Stomach (tissue), 9 donors: Measurements from ENCODE around the gene PRDX6. TPM values are rescaled to one million over a fixed set of nuclear protein-coding genes. Genes with fewer than 3 reads are reported as not detected.
"Not testable (repeated sequence)": the region's sequence is repeated elsewhere in the genome, so short reads cannot be mapped to it uniquely, and the experiment has no call there.

Experiments used
- DNase-seq, 2 donors: peaks; one replicate each; pipeline versions ENCODE4 v3.0.0 to v3.0.0-alpha.2; 2013 to 2019
- H3K27ac ChIP-seq, 5 donors: fragments of 200-600 bp in 4 of 5; sonication (generic) in 4 of 5; one replicate each; pipeline ENCODE4 v1.5.1; 2013 to 2019; ENCODE audit warnings: mild to moderate bottlenecking in 1 of 5, moderate library complexity in 1 of 5
- H3K27me3 ChIP-seq, 3 donors: fragments of 200-600 bp; sonication (generic); one replicate each; pipeline ENCODE4 v1.5.1; 2017 to 2019; ENCODE audit warnings: mixed run types in 1 of 3
- H3K36me3 ChIP-seq, 4 donors: fragments of 200-600 bp; sonication (generic); 1 replicate in 3 of 4; 2 replicates in 1 of 4; pipeline ENCODE4 v1.5.1; 2016 to 2019
- H3K4me1 ChIP-seq, 4 donors: fragments of 200-600 bp; sonication (generic); one replicate each; pipeline ENCODE4 v1.5.1; 2016 to 2019
- H3K4me3 ChIP-seq, 4 donors: fragments of 200-600 bp; sonication (generic) in 3 of 4; one replicate each; pipeline ENCODE4 v1.5.1; 2016 to 2019; ENCODE audit warnings: mild to moderate bottlenecking in 1 of 4
- H3K9me3 ChIP-seq, 4 donors: fragments of 200-600 bp; sonication (generic); one replicate each; pipeline ENCODE4 v1.5.1; 2016 to 2019
- CTCF ChIP-seq, 7 experiments: fragments of 450-650 bp in 4 of 7; fragments of 200-600 bp in 3 of 7; sonication (generic) in 3 of 7; IDR thresholded peaks; one replicate each; pipeline ENCODE4 v1.5.1; 2016 to 2019; ENCODE audit warnings: antibody characterized with exemption in 7 of 7, control low read depth in 2 of 7, mild to moderate bottlenecking in 1 of 7
- EP300 ChIP-seq: sonication (generic); formaldehyde crosslinking; IDR thresholded peaks from one replicate; pipeline ENCODE4 v1.6.1; 2017; ENCODE audit warnings: antibody characterized with exemption
- POLR2A ChIP-seq, 4 donors: fragments of 450-650 bp; IDR thresholded peaks; one replicate each; pipeline ENCODE4 v1.6.1; 2016; ENCODE audit warnings: antibody characterized with exemption in 4 of 4, control low read depth in 2 of 4, mild to moderate bottlenecking in 1 of 4, moderate library complexity in 1 of 4
- POLR2AphosphoS5 ChIP-seq, 3 donors: sonication (generic); formaldehyde crosslinking; IDR thresholded peaks; one replicate each; pipeline ENCODE4 v1.6.1; 2016; ENCODE audit warnings: antibody characterized with exemption in 3 of 3
- WGBS, 5 donors: extraction: QIAGEN DNeasy Blood & Tissue Kit in 3 of 5; methylation state at CpG; one replicate each; pipeline versions ENCODE4 v1.1.5 to v1.1.7; 2013 to 2018; 5-methylcytosine and 5-hydroxymethylcytosine counted together
- intact Hi-C: fragments of 100-400 bp; cut with DNase I; formaldehyde crosslinking; loops from one replicate; pipeline ENCODE4 v1.15.1; 2023; ENCODE audit warnings: low total_unique reads
- polyA plus RNA-seq, 3 donors: library from polyadenylated mRNA; stranded (reverse); fragments of 200-250 nt; gene quantifications; one replicate each; pipeline ENCODE4 v1.2.3, GENCODE V29; 2013
- total RNA-seq, 5 donors: library from RNA; depleted of rRNA; stranded (reverse); fragments of >200 nt; gene quantifications; one replicate each; pipeline versions ENCODE4 v1.1.0 to v1.2.3, GENCODE V29; 2014 to 2016
- donor health status: healthy with polysubstance abuse.
- donor health status: Bipolar disorder and iron deficiency.
- donor health status: healthy.

PRDX6 gene
- total and polyA plus RNA-seq, 8 donors = 81.1 to 385 (median 172) TPM

- no peak for TF ChIP-seq POLR2AphosphoS5 (IDR thresholded peaks at IDR 0.05)
- TF ChIP-seq POLR2A (IDR thresholded peaks at IDR 0.05) = no peak
- TF ChIP-seq CTCF (IDR thresholded peaks at IDR 0.05) = no peak
- no peak for TF ChIP-seq EP300
- DNase-seq = no peak
- intact Hi-C loops = no loop called here
- peaks cover 24 to 52% (median 39%) of the 10 kb centered on the region in 4 donors for H3K36me3 ChIP-seq
- 95 to 100% (median 97%) methylated on average over 2 of the region's 2 CpGs for WGBS, 5 donors
- H3K27me3 ChIP-seq = no peaks in the 10 kb centered on the region
- H3K4me1 ChIP-seq = no peaks in the 10 kb centered on the region
- no peak overlapping the region for H3K4me3 ChIP-seq
- no peaks in the 10 kb centered on the region for H3K9me3 ChIP-seq
- H3K27ac ChIP-seq = no peak overlapping the region
Measured at GRCh38 chr1:173491508-173491907, 14.4 kb downstream of the PRDX6 start.

- H3K27me3 ChIP-seq, H3K4me1 ChIP-seq, H3K9me3 ChIP-seq, H3K4me3 ChIP-seq, H3K27ac ChIP-seq, DNase-seq, intact Hi-C loops: not testable (repeated sequence)
- WGBS, 5 donors = 91 to 94% (median 93%) methylated on average over 8 of the region's 8 CpGs
- H3K36me3 ChIP-seq = peaks cover 8 to 35% (median 22%) of the 10 kb centered on the region in 4 donors
Measured at GRCh38 chr1:173493125-173493524, 16.0 kb downstream of the PRDX6 start.

GRCh38 chr1:173495609-173496267 is 18.6 kb downstream of the PRDX6 start:
- intact Hi-C loops = no loop called here
- H3K9me3 ChIP-seq = no peaks in the 10 kb centered on the region
- DNase-seq = no peak
- TF ChIP-seq CTCF (IDR thresholded peaks at IDR 0.05) (no peak), EP300 (no peak), POLR2A (IDR thresholded peaks at IDR 0.05) (no peak), POLR2AphosphoS5 (IDR thresholded peaks at IDR 0.05) (no peak)
- H3K4me1 ChIP-seq = no peaks in the 10 kb centered on the region
- H3K27me3 ChIP-seq = no peaks in the 10 kb centered on the region
- H3K36me3 ChIP-seq = peaks cover 0 to 15% (median 0%) of the 10 kb centered on the region in 4 donors
- no peak overlapping the region for H3K4me3 ChIP-seq
- no peak overlapping the region for H3K27ac ChIP-seq
- 72 to 91% (median 89%) methylated on average over 8 of the region's 8 CpGs for WGBS, 5 donors

GRCh38 chr1:173496757-173497320 is 19.7 kb downstream of the PRDX6 start:
- Histone ChIP-seq H3K27ac (no peak overlapping the region), H3K4me1 (no peaks in the 10 kb centered on the region), H3K36me3 (peaks cover 0 to 9% (median 0%) of the 10 kb centered on the region in 4 donors), H3K4me3 (no peak overlapping the region), H3K27me3 (no peaks in the 10 kb centered on the region), H3K9me3 (no peaks in the 10 kb centered on the region)
- 80 to 94% (median 87%) methylated on average over 2 of the region's 2 CpGs for WGBS, 5 donors
- no peak for DNase-seq
- TF ChIP-seq POLR2A (IDR thresholded peaks at IDR 0.05) (no peak), CTCF (IDR thresholded peaks at IDR 0.05) (no peak), EP300 (no peak), POLR2AphosphoS5 (IDR thresholded peaks at IDR 0.05) (no peak)
- intact Hi-C loops = no loop called here

GRCh38 chr1:173499729-173500128 is 22.6 kb downstream of the PRDX6 start:
- no peak for DNase-seq
- WGBS, 5 donors = 57 to 73% (median 70%) methylated on average over 4 of the region's 4 CpGs
- H3K9me3 ChIP-seq = no peaks in the 10 kb centered on the region
- H3K27me3 ChIP-seq = no peaks in the 10 kb centered on the region
- H3K4me3 ChIP-seq = no peak overlapping the region
- H3K27ac ChIP-seq = no peak overlapping the region
- H3K4me1 ChIP-seq = peaks cover 0 to 14% (median 0%) of the 10 kb centered on the region in 4 donors
- intact Hi-C loops = no loop called here
- H3K36me3 ChIP-seq = no peaks in the 10 kb centered on the region
- TF ChIP-seq EP300 = no peak
